Right kidney (tissue), 1 donor: ENCODE results near the gene MEOX1.
"Not testable (repeated sequence)": the region's sequence is repeated elsewhere in the genome, so short reads cannot be mapped to it uniquely, and the experiment has no call there.

Experiments
- DNase-seq: peaks from one replicate; pipeline ENCODE4 v3.0.0-alpha.2; 2016

The MEOX1 gene

DNA sequence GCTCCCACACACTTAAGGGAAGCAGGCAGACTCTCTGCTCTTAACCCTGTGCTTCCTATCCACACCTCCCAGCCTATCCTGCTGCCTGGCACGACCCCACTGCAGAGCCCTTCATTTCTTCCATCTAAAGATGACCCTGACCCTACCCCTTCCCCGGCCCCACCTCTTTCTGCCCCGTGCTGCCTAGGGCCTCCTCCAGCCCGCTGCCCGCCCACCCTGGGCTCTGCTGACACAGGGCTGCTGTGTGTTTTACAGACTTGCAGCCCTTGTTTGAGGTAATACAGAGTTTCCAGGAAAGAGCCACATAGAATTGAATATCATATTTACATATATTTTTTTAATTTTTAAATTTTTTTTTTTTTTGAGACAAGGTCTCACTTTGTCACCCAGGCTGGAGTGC lies 42.0 kb downstream of the MEOX1 start:
- no peak for DNase-seq

DNA sequence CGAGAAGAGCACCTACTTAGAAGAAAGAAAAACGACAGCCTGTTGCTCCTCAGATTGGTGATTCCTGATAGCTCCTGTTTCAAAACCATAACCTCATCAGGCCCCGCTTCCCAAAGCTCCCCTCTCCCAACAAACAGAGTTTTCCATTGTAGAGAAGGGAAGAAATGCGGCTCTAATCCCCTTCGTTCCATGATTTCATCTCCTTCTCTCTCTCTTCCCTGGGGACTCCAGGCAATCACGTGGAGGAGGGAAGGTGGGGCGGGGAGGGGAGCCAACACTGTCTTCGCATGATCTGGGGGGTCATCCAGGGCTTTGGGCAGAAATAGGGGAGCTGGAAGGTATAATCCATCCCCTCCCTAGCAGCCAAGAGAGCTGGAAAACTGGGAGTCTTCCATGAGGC lies 43.4 kb downstream of the MEOX1 start:
- DNase-seq = no peak

DNA sequence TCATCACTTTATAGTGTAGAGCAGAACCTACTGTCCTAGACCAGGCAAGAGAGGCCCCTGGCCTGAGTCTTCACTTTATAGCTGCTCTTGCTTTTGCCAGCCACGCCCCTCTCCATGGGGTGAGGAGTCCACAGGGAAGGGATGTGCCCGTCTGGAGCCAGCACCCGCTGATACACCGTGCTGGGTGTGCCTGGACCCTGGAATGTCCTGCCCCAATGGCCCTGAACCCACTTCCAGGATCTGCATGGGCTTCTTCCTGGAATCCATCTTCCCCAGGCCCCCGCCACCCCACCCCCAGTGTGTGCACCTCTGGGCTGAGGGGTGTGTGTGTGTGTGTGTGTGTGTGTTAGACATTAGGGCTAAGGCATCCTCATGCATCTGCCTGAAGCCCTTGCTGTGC lies 44.9 kb downstream of the MEOX1 start:
- DNase-seq = no peak

- no peak for DNase-seq
These were observed 45.3 kb downstream of the MEOX1 start for GRCh38 chr17:43616421-43616820.

DNA sequence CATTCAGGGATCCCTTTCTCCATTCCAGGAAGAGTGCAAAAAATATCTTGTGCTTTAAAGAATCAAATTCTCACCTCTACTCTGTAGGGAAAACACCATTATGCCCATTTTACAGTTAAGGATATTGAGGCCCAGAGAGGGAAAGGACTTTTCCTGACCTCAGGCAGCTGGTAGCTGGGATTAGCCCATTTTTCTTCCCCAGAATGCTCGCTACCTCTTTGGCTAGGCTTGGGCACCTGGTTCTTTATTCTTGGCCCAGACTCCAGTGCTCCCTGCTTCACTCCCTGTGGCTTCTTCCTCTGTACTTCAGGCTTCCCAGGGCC lies 45.7 kb downstream of the MEOX1 start:
- DNase-seq = no peak

DNA sequence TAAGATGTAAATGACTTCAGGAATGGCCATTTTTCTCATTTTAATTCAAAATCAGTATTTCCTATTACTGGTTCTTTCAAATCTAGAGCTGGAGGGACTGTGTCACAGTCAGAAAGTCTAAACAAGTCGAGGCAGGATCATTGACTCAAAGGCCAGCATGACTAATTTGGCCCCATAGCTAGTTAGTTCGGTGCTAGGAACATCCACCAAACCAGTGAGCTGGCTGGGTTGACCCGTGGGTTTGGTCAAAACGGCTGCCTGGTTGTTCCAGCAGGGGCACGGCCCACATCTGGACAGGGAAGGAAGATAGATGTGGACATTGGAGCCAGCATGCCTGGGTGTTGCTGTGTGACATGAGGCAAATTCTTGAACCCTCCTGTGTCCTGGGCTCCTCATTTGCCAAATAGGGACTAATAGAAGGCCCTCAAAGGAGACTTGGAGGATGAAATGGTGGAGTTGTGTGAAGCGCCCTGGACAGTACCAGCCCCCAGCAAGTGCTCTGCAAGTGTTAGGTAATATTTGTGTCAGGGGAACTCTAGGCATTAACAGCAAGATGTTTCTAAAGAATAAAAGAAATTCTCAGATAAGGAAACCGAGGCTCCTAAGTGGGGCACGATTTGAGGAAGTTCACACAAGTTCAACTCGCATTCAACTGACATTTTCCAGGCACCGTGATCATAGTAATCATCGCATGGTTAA lies 46.2 kb downstream of the MEOX1 start:
- no peak for DNase-seq

- no peak for DNase-seq
These were observed 47.2 kb downstream of the MEOX1 start for GRCh38 chr17:43614561-43614960.

DNA sequence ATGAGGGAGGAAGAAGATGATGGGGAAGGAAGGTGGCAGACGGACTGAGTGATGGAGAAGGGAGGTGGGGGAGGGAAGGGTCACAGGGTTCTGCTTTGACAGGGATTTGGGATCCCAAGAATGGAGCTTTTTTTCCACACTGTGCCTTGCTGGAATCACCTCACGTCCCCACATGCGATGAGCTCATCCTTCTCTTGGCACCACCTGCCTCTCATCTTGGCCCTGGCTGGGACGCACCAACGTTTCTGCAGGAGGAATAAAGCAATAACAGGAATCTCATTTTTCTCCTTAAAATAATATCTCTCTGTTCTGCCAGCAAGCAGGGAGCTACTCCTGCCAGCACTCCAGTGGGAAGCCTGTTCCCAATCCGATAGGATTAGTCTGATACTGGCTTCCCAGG lies 47.8 kb downstream of the MEOX1 start:
- no peak for DNase-seq

DNA sequence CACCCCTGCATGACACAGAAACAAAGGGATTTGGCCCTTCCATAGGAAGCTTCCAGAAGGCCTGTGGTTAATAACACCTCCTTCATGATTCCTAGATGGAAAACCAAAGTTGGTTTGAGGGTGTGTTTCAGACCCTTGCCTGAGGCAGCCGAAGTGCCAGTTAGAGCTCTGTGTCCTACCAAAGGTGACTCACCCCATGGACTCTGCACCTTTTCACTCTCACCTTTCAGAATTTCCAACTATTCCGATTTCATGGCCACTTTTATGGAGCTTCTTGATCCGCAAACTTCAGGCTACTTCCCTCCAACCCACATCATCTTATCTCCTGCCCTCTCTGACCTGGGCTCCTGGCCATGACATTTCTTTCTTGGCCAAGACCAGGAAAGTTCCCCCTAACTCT lies 49.2 kb downstream of the MEOX1 start:
- no peak for DNase-seq

DNA sequence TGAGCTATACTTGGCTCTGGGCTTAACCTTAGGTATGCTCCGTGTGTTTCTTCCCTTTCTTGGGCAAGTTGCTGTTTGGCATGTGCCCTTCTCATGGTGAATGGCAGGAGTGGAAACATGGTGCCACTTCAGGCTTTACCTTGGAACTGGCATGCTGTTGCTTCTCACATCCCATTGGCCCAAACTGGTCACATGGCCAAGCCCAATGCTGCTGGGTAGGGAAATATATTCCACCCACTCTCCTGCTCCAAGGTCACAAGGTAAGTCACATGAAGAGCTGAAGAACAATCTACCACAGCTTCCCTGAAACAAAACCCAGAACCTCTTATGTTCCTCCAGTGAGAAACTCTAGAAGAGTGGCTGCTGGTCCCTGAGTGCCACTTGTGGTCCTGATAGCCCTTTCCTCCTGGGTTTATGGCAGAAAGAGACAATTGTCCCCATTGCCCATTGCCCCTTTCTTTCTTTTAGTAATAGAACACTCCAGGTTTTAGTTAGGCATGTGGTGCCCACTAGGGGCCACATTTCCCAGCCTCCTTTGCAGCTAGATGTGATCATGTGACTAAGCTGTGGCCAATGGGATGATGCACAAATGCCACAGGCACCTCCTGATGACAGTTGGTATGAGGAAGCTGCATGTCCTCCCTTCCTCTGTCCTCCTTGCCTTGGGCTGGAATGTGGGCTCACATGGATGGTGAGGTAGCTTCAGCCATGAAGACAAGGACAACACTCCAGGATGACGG lies 50.3 kb downstream of the MEOX1 start:
- DNase-seq = no peak

DNA sequence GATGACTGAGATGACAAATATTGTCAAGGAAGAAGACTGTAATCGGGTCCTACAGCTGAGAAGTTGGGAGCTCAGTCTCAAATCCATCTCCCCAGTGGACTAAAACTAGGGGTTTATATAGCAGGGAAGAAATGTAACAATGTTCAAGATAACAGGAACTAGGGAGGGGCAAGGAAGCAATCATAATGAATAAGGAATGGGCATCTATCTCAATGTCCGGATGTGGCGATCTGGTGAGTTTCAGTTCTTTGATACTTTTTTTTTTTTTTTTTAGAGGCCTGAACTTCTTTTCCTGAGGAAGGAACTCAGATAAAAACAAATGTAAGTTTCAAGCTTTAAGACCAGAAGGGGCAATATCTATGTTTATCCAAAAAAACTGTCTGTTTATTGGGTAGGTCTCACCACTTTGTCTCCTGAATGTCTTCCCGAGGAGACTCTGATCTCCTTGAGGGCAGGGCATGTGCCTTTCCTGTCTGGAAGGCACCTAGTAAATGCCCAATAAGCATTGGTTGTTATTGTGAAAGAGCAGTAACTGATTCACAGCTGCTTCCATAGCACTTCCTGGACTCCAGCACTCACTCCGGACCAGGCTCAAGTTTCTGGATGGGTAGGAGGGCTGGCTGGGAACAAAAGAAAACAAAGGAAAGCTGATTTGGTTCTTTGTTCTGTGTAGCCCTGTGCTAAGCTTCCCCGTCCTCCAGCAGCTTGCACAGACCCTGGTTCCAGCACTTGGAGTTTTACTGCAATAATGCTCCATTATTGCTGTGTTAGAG lies 51.9 kb downstream of the MEOX1 start:
- DNase-seq = no peak

GRCh38 chr17:43608313-43608712 lies 53.4 kb downstream of the MEOX1 start:
- no peak for DNase-seq

GRCh38 chr17:43604549-43604948 lies 57.2 kb downstream of the MEOX1 start:
- no peak for DNase-seq

DNA sequence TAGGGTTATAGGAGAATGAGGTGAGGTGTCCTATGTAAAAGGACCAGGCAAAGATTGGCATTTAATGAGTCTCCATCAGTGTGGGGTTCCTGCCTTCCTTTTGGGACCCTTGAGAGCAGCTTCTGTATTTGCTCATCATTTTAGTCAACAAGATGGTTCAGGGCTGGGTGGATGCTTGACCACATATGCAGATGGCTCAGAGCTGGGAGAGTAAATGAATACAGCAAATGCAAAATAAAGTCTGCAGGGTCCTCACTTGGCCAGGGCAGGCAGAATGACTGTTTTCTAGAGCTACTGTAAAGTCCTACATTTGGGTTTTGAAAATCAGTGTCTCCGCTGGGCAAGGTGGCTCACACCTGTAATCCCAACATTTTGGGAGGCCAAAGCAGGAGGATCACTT lies 58.4 kb downstream of the MEOX1 start:
- DNase-seq = no peak

GRCh38 chr17:43602556-43602955 lies 59.2 kb downstream of the MEOX1 start:
- not testable (repeated sequence) for DNase-seq

GRCh38 chr17:43601280-43602039 lies 60.3 kb downstream of the MEOX1 start:
- DNase-seq = no peak

DNA sequence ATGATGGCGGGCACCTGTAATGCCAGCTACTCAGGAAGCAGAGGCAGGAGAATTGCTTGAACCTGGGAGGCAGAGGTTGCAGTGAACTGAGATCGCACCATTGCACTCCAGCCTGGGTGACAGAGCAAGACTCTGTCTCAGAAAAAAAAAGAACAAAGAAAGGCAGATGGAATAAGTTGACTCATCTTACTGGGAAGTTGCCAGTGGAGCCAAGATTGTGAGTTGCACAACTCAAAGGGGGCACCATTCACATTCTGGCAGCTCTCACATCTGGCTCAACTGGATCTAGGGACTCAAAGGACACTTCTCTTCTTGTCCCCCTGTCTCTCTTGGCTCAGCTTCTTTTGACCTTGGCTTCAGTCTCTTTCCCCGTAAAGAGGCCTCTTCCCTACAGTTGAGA lies 61.9 kb downstream of the MEOX1 start:
- no peak for DNase-seq

DNA sequence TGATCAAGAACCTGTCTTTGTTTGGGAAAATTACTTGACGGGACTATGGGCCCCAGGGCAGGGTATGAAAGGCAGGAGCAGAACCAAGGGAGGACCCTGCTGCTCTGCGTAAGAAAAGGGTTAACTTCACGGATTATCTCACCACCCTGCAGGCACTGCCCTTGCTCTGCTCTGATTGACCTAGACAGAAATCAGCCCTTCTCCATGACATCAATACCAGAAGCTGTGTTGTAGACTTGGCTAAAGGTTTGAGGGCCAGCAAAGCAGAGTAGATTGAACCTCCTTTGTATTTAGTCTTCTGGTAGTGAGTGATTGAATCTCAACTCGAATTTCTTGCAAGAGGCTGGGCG lies 62.7 kb downstream of the MEOX1 start:
- no peak for DNase-seq

GRCh38 chr17:43598357-43599045 lies 63.2 kb downstream of the MEOX1 start:
- DNase-seq = no peak

DNA sequence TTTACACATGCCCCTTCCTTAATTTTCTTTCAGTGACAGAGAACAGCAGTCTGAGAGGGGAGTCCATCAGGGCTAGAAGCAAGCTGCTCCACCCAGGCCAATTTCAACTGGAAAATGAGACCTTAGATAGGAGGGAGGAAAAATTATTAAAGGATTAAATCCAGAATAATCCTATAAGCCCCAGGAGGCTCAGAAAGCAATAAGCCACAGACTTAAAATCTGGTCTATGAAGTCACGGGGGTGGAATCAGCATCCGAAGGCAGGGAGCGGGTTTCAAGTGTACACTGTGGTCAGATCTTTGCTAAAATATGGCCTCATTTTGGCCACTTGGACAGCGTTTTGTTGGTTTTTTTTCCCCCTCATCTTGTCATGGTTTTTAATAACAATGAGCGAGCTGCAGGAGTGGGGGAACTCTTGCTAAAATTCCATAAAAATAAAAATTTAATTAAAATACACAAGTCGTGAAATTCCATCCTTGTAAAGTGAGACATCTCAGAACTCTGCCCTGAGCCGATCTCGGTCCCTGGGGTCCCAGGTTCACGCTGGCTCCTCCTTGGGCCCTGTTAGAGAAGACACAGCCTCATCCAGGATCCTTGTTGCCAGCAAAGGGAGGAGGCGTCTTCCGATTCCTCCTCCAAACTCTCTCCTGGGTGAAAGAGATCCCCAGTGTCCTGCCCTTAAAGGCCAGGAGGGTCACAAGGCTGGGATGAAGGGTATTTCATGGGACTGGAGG lies 63.9 kb downstream of the MEOX1 start:
- no peak for DNase-seq

DNA sequence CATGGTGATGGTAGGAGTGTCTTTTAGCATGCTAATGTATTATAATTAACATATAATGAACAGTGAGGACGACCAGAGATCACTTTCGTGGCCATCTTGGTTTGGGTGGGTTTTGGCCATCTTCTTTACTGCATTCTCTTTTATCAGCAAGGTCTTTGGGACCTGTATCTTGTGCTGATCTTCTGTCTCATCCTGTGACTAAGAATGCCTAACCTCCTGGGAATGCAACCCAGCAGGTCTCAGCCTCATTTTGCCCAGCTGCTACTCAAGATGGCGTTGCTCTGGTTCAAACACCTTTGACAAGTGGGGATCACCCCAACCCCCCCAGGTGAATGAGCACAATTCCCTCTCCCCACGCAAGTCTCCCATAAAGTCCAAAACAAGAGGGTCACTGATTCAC lies 66.3 kb downstream of the MEOX1 start:
- DNase-seq = no peak
